ENCODE measurements around the gene NPVF. TPM values are rescaled to one million over a fixed set of nuclear protein-coding genes. Genes with fewer than 3 reads are reported as not detected.

The NPVF gene
- polyA plus RNA-seq, 3 donors: not detected

GRCh38 chr7:25189197-25189596 lies 39.1 kb downstream of the NPVF start:
- no peaks in the 10 kb centered on the region for H3K36me3 Mint-ChIP-seq
- Histone ChIP-seq H3K27me3 (ENCODE audit: control insufficient read depth in 2 of 2, insufficient read depth in 2 of 2, low read length in 2 of 2) (no peaks in the 10 kb centered on the region), H2AFZ (ENCODE audit: insufficient read depth, low read depth, low read length, poor library complexity, severe bottlenecking) (no peak overlapping the region), H4K20me1 (ENCODE audit: insufficient read depth, low read length) (no peaks in the 10 kb centered on the region), H3K36me3 (replicated peaks in 1 of 2; ENCODE audit: control insufficient read depth in 1 of 2, insufficient read depth in 2 of 2, low read length in 2 of 2) (no peaks in the 10 kb centered on the region), H3K4me2 (replicated peaks; ENCODE audit: extremely low read depth, low read length, poor library complexity, severe bottlenecking) (no peak overlapping the region), H3K79me2 (ENCODE audit: insufficient read depth, low read length) (no peaks in the 10 kb centered on the region), H3K9me3 (replicated peaks in 1 of 2; ENCODE audit: control insufficient read depth in 1 of 2, insufficient read depth in 1 of 2, low read length in 2 of 2) (peaks cover 0 to 4% of the 10 kb centered on the region in 2 donors), H3K4me1 (ENCODE audit: control insufficient read depth in 1 of 2, insufficient read depth in 2 of 2, low read length in 2 of 2) (no peaks in the 10 kb centered on the region), H3K4me3 (replicated peaks in 1 of 3; ENCODE audit: low read depth in 2 of 3, low read length in 3 of 3) (no peak overlapping the region), H3K9ac (ENCODE audit: insufficient read depth, low read length, poor library complexity, severe bottlenecking) (no peak overlapping the region), H3K27ac (ENCODE audit: low read depth in 1 of 2, low read length in 2 of 2) (no peak overlapping the region)
- H3K4me3 Mint-ChIP-seq: no peak overlapping the region
- H3K27me3 Mint-ChIP-seq (ENCODE audit: low read depth in 3 of 3): peaks cover 3 to 15% (median 3%) of the 10 kb centered on the region in 3 donors
- intact Hi-C loops (cut with micrococcal nuclease): no loop called here
- no peak for TF ChIP-seq CTCF (IDR thresholded peaks at IDR 0.05)
- no peaks in the 10 kb centered on the region for H3K4me1 Mint-ChIP-seq
- no peak for DNase-seq
- 97% methylated on average over 5 of the region's 6 CpGs for WGBS (ENCODE audit: insufficient coverage)
- peaks cover 0 to 19% (median 2%) of the 10 kb centered on the region in 7 donors for H3K9me3 Mint-ChIP-seq
- H3K27ac Mint-ChIP-seq: no peak overlapping the region

- no peak overlapping the region for H2AFZ ChIP-seq (ENCODE audit: insufficient read depth, low read depth, low read length, poor library complexity, severe bottlenecking)
- intact Hi-C loops (cut with micrococcal nuclease): no loop called here
- H3K27me3 ChIP-seq (ENCODE audit: control insufficient read depth in 2 of 2, insufficient read depth in 2 of 2, low read length in 2 of 2): no peaks in the 10 kb centered on the region
- Mint-ChIP-seq H3K9me3 (peaks cover 0 to 10% (median 2%) of the 10 kb centered on the region in 7 donors), H3K4me3 (no peak overlapping the region), H3K27me3 (ENCODE audit: low read depth in 3 of 3) (peaks cover 3 to 13% (median 6%) of the 10 kb centered on the region in 3 donors), H3K4me1 (no peaks in the 10 kb centered on the region), H3K36me3 (no peaks in the 10 kb centered on the region), H3K27ac (no peak overlapping the region)
- no peak for DNase-seq
- H4K20me1 ChIP-seq (ENCODE audit: insufficient read depth, low read length): no peaks in the 10 kb centered on the region
- no peak overlapping the region for H3K4me3 ChIP-seq (replicated peaks in 1 of 3; ENCODE audit: low read depth in 2 of 3, low read length in 3 of 3)
- no peaks in the 10 kb centered on the region for H3K9me3 ChIP-seq (replicated peaks in 1 of 2; ENCODE audit: control insufficient read depth in 1 of 2, insufficient read depth in 1 of 2, low read length in 2 of 2)
- no peaks in the 10 kb centered on the region for H3K4me1 ChIP-seq (ENCODE audit: control insufficient read depth in 1 of 2, insufficient read depth in 2 of 2, low read length in 2 of 2)
- no peaks in the 10 kb centered on the region for H3K79me2 ChIP-seq (ENCODE audit: insufficient read depth, low read length)
- H3K4me2 ChIP-seq (replicated peaks; ENCODE audit: extremely low read depth, low read length, poor library complexity, severe bottlenecking): no peak overlapping the region
- no peak for TF ChIP-seq CTCF (IDR thresholded peaks at IDR 0.05)
- no peak overlapping the region for H3K9ac ChIP-seq (ENCODE audit: insufficient read depth, low read length, poor library complexity, severe bottlenecking)
- no peak overlapping the region for H3K27ac ChIP-seq (ENCODE audit: low read depth in 1 of 2, low read length in 2 of 2)
- WGBS (ENCODE audit: insufficient coverage): 93% methylated on average over 3 of the region's 8 CpGs
- no peaks in the 10 kb centered on the region for H3K36me3 ChIP-seq (replicated peaks in 1 of 2; ENCODE audit: control insufficient read depth in 1 of 2, insufficient read depth in 2 of 2, low read length in 2 of 2)
Observed at GRCh38 chr7:25187932-25188331, 40.4 kb downstream of the NPVF start.

Data from CD14-positive monocyte (primary cell).